HG03103 (cell line): ENCODE results near the gene VIPR2.
"Not testable (repeated sequence)": the region's sequence is repeated elsewhere in the genome, so short reads cannot be mapped to it uniquely, and the experiment has no call there.

Source experiments
- ATAC-seq: cut with Tn5 transposase; IDR thresholded peaks from one replicate; pipeline ENCODE4 v1.9.1; 2021; ENCODE audit warnings: low read depth; ENCODE audit not compliant: unreplicated experiment

VIPR2 gene

DNA sequence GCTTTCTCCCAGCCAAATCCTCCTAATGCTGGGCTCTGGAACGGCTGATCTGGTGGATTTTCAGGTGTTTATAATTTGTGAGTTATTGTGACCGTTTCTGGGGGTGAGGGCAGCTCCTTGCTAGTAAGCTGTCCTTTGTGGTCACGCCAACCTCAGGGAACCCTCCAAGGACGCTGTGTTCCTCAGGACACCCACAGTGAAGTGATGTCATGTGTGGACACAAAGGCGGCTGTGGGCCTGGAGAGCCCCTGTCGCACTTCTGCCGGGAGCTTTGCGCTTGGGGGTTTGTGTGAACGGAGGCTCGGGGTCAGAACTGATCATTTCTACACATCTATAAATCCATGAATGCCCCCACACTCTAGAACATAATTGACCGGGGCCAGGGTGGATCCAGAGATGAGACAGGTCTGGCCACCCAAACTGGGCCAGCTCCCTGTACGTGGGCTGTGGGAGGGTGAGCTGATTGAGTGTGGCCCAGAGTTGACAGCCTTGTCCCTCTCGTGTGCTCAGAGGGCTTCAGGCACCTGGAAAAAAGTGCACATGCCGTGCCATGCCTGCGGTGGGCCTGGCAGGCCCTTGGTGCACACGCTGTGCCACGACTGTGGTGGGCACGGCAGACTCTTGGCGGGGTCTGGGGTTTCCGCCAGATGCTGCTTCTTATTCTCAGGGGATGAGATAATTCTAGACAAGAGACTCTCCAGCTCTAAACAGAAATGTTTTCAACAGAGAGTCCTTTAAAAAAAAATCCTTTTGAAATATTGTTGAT lies 130.2 kb downstream of the VIPR2 start:
- no peak for ATAC-seq

GRCh38 chr7:159013825-159014289 lies 130.8 kb downstream of the VIPR2 start:
- no peak for ATAC-seq

DNA sequence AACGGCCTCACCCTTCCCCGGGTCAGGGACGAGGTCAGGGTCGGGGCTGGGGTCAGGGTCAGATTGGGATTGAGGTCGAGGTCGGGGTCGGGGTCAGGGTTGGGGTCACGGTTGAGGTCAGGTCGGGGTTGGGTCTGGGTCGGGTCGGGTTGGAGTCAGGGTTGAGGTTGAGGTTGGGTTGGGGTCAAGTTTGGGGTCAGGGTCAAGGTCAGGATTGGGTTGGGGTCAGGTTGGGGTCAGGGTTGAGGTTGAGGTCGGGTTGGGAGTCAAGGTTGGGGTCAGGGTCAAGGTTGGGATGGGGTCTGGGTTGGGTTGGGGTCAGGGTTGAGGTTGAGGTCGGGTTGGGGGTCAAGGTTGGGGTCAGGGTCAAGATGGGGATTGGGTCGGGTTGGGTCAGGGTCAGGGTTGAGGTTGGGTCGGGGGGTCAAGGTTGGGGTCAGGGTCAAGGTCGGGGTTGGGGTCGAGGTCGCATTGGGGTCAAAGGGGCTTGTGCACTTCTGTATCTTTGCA lies 131.4 kb downstream of the VIPR2 start:
- no peak for ATAC-seq

DNA sequence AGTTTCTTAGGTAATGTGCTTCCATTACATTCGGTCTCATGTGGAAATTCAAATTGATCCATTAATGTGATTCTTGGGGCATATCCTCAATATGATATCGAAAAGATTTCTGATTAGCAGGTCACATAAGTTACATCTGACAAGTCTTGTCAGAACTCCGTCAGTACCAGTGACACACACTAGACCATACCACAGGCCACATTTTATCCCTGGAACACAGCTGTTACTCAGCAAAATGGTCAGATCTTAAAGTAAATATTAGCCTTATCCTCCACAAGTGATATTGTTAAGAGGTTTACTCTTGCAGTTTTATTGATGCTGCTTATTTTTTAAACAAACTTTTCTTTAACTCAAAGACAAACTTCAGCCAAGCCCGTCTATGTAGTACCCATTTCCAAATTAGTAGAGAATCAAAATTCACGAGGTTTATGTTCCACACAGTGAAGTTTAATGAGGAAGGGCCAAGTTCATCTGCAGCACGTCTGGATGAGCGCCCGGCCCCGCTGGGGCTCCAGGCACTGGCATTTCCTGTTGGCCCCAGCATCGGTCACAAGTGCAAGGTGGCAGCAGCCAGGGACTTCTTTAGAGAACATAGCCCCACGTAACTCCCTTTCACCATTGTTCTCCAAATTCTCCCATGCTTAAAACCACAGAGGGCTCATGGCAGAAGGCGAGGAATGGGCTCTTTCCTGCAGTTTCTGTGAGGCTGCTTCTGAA lies 132.2 kb downstream of the VIPR2 start:
- ATAC-seq = no peak

- ATAC-seq = no peak
These were observed 133.0 kb downstream of the VIPR2 start for GRCh38 chr7:159011722-159012022.

- no peak for ATAC-seq
These were observed 133.5 kb downstream of the VIPR2 start for GRCh38 chr7:159010937-159011721.

DNA sequence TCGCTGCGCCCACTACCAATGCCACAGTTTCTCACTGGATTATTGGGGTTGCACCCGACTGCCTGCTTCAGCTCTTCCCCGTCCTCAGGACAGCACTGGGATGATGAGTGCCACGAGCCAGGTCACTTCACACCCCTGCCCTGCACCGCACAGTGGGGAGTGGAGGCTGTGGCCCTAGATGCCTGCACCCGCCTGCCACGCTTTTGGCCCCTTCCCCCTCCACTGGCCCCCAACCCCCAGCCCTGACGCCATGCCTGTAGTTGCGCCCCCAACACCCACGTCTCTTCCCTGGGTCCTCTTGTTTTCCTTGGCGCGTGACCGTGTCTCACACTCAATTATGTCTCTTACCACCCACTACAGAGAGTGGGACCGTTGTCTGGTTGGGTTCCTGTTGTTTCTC lies 134.3 kb downstream of the VIPR2 start:
- ATAC-seq = no peak

- no peak for ATAC-seq
These were observed 134.7 kb downstream of the VIPR2 start for GRCh38 chr7:159009951-159010350.

- no peak for ATAC-seq
These were observed 136.2 kb downstream of the VIPR2 start for GRCh38 chr7:159008417-159008816.

DNA sequence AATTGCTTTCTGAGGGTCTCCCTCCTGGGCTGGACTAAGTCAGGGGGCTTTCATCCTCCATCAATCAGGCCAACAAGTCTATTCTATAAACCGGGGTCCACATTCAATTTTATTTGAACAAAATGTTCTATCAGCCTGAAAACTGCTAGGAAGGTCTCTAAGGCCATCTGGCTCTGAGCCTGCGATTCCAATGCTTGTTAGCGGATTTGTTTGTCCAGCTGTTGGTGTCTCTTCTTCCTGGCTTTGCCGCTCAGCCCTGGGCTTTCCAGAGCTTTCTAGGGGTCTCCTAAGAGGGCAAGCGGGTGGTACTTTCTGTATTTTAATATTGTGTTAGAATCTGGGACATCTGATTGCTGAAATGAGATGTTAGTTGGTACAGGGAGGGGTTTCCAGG lies 136.7 kb downstream of the VIPR2 start:
- ATAC-seq = no peak

DNA sequence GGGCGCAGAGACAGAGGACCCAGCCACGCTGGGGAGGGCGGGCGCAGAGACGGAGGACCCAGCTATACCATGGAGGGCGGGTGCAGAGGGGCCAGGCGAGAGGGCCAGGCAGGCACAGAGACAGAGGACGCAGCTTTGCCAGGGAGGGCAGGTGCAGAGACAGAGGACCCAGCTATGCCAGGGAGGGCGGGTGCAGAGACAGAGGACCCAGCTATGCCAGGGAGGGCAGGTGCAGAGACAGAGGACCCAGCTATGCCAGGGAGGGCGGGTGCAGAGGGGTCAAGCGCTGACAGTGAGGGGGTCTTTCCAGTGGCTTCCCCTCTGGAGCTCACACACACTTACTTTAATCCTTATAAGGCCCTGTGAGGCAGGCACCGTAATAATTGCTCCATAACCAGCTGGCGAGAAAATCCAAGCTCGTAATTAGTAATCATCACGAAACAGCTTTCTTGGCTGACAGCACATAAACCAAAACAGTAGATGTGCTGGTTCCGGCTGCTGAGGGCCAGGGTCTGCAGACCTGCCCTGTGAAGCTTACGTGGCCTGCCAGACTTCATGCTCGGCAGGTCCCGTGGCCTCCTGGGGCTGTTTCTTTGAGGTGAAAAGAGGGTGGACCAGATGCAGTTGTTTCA lies 137.2 kb downstream of the VIPR2 start:
- no peak for ATAC-seq

- no peak for ATAC-seq
These were observed 138.0 kb downstream of the VIPR2 start for GRCh38 chr7:159006610-159007130.

DNA sequence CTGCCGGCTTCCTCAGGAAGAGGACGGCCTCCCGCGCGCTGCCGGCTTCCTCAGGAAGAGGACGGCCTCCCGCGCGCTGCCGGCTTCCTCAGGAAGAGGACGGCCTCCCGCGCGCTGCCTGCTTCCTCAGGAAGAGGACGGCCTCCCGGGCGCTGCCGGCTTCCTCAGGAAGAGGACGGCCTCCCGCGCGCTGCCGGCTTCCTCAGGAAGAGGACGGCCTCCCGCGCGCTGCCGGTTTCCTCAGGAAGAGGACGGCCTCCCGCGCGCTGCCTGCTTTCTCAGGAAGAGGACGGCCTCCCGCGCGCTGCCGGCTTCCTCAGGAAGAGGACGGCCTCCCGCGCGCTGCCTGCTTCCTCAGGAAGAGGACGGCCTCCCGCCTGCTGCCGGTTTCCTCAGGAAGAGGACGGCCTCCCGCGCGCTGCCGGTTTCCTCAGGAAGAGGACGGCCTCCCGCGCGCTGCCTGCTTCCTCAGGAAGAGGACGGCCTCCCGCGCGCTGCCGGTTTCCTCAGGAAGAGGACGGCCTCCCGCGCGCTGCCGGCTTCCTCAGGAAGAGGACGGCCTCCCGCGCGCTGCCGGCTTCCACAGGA lies 138.6 kb downstream of the VIPR2 start:
- ATAC-seq = not testable (repeated sequence)

GRCh38 chr7:159005618-159006017 lies 139.0 kb downstream of the VIPR2 start:
- no peak for ATAC-seq

- no peak for ATAC-seq
These were observed 140.3 kb downstream of the VIPR2 start for GRCh38 chr7:159004411-159004810.

DNA sequence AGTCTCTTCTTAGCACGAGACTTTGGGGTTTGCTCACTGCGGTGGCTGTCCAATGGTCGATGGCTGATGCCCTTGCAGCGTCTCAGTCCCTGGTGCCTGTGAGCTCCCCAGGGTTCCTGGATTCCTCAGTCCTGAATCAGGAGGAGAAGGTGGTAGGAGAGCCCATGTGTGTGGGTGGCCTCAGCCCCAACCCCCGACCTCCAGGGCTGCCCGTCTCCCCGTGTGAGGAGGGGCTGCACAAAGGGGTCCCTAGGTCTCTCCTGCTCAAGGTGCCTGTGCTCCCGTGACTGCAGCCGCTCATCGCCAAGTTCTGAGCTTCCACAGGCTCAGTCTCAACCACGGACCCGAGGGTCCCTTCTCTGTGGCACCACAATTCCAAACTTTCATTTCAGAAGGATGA lies 142.9 kb downstream of the VIPR2 start:
- no peak for ATAC-seq

- ATAC-seq = no peak
These were observed 143.7 kb downstream of the VIPR2 start for GRCh38 chr7:159000859-159001435.

DNA sequence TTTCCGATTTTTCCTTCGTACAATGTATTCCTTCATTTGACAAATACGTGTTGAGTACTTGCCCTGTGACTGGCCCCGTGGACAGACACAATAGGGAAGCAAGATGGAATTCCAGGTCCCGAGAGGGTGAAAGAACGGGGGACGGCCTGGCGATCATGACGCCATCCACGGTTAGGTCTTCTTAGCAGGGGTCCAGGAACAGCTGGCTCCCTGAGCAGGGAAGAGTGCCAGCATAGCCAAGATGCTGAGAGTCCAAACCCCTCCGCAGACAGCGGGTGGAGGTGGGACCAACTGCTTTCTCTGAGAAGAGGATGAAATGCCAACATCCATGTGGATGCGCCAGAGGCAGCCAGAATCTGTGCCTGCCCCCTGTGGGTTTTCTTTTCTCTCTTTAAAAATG lies 144.6 kb downstream of the VIPR2 start:
- ATAC-seq = no peak

GRCh38 chr7:158999496-158999895 lies 145.2 kb downstream of the VIPR2 start:
- ATAC-seq = no peak

DNA sequence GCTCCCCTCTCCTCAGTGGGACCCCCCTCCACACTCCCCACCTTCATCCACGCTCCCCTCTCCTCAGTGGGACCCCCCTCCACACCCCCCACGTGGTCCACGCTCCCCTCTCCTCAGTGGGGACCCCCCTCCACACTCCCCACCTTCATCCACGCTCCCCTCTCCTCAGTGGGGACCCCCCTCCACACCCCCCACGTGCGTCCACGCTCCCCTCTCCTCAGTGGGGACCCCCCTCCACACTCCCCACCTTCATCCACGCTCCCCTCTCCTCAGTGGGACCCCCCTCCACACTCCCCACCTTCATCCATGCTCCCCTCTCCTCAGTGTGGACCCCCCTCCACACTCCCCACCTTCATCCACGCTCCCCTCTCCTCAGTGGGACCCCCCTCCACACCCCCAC lies 146.4 kb downstream of the VIPR2 start:
- not testable (repeated sequence) for ATAC-seq
